GM19043 (cell line): ENCODE results near the gene PLD2.

Experiments used
- ATAC-seq: cut with Tn5 transposase; IDR thresholded peaks from one replicate; pipeline ENCODE4 v1.9.1; 2021; ENCODE audit warnings: low read depth; ENCODE audit not compliant: unreplicated experiment

Gene PLD2

GRCh38 chr17:4806777-4807604, at the start of gene PLD2:
PLD2 (plus strand) TSS chr17:4807152; CDS start chr17:4807773, 621 bp downstream.
- ATAC-seq = peak; percentile 90

- no peak for ATAC-seq
These were observed 47.1 kb upstream of the PLD2 start for GRCh38 chr17:4759776-4760236.

GRCh38 chr17:4764595-4764994, 42.4 kb upstream of the PLD2 start:
- no peak for ATAC-seq

GRCh38 chr17:4766201-4766600, 40.8 kb upstream of the PLD2 start:
- ATAC-seq = no peak

GRCh38 chr17:4766723-4767122, 40.2 kb upstream of the PLD2 start:
- ATAC-seq = no peak

GRCh38 chr17:4768298-4768697, 38.7 kb upstream of the PLD2 start:
- no peak for ATAC-seq

GRCh38 chr17:4769628-4770027, 37.3 kb upstream of the PLD2 start:
- no peak for ATAC-seq

- no peak for ATAC-seq
These were observed 35.3 kb upstream of the PLD2 start, which contains the start of gene TM4SF5 for GRCh38 chr17:4771519-4772234. TM4SF5 (plus strand) TSS chr17:4771886; CDS start chr17:4771923, 37 bp downstream.

GRCh38 chr17:4772235-4772613, 34.7 kb upstream of the PLD2 start:
- no peak for ATAC-seq

GRCh38 chr17:4777969-4778760, 28.8 kb upstream of the PLD2 start:
- ATAC-seq = no peak

GRCh38 chr17:4780325-4780955, 26.5 kb upstream of the PLD2 start:
- no peak for ATAC-seq

GRCh38 chr17:4782652-4783051, 24.3 kb upstream of the PLD2 start:
- no peak for ATAC-seq

- ATAC-seq = no peak
These were observed 21.4 kb upstream of the PLD2 start for GRCh38 chr17:4785311-4786105.

- ATAC-seq = no peak
These were observed 20.8 kb upstream of the PLD2 start, which contains the start of gene VMO1 for GRCh38 chr17:4786106-4786511. VMO1 (minus strand) TSS chr17:4786364; CDS start chr17:4786352, 12 bp downstream.

- ATAC-seq = no peak
These were observed 20.4 kb upstream of the PLD2 start for GRCh38 chr17:4786516-4786915.

GRCh38 chr17:4788159-4788806, 18.7 kb upstream of the PLD2 start:
- ATAC-seq = no peak

GRCh38 chr17:4788807-4789700, 17.9 kb upstream of the PLD2 start, which contains the start of gene GLTPD2:
GLTPD2 (plus strand) TSS chr17:4788964; CDS start chr17:4789012, 48 bp downstream.
- ATAC-seq = no peak

- ATAC-seq = no peak
These were observed 17.3 kb upstream of the PLD2 start for GRCh38 chr17:4789701-4789950.
